GM12875 (cell line): Measurements from ENCODE around the gene ELL.
A peak's percentile ranks its signal among the peaks of the same experiment; 100 is the strongest.

ENCODE experiments used
- H3K4me3 ChIP-seq: one replicate; pipeline ENCODE4 v1.5.1; 2011; ENCODE audit warnings: low read depth, low read length, control low read depth
- CTCF ChIP-seq: IDR thresholded peaks from 2 replicates; pipeline ENCODE4 v1.5.1; 2011; ENCODE audit warnings: low read depth, mild to moderate bottlenecking, control low read depth, inconsistent platforms, low read length, moderate library complexity, borderline replicate concordance; ENCODE audit not compliant: insufficient read depth

Gene ELL

GRCh38 chr19:18494267-18494607 lies 27.6 kb downstream of the ELL start:
- TF ChIP-seq CTCF: no peak
- no peak overlapping the region for H3K4me3 ChIP-seq

- H3K4me3 ChIP-seq: no peak overlapping the region
- TF ChIP-seq CTCF: no peak
Measured at GRCh38 chr19:18493440-18494266, 28.2 kb downstream of the ELL start.

- no peak for TF ChIP-seq CTCF
- H3K4me3 ChIP-seq: no peak overlapping the region
Measured at GRCh38 chr19:18491995-18492953, 29.6 kb downstream of the ELL start.

GRCh38 chr19:18490728-18491127 lies 31.1 kb downstream of the ELL start:
- H3K4me3 ChIP-seq: no peak overlapping the region
- TF ChIP-seq CTCF: no peak

GRCh38 chr19:18489627-18490184 lies 32.2 kb downstream of the ELL start:
- no peak overlapping the region for H3K4me3 ChIP-seq
- no peak for TF ChIP-seq CTCF

GRCh38 chr19:18488838-18489626 lies 32.8 kb downstream of the ELL start:
- TF ChIP-seq CTCF: 0 out of 2 replicates have a peak, but pooled peaks have one; percentile 9
- no peak overlapping the region for H3K4me3 ChIP-seq
